A549 (cell line): Measurements from ENCODE around the gene RAB3D. TPM values are rescaled to one million over a fixed set of nuclear protein-coding genes. Genes with fewer than 3 reads are reported as not detected.

ENCODE experiments used
- ATAC-seq, 2 experiments: fragments of 200-7000 bp in 1 of 2; fragments of >200 bp in 1 of 2; cut with Nextera tagmentation in 1 of 2; cut with Tn5 transposase in 1 of 2; 3 replicates each; pipeline versions ENCODE4 v1.8.0 to v1.9.1; 2018 to 2020; ENCODE audit warnings: mild to moderate bottlenecking in 1 of 2, moderate library complexity in 1 of 2
- CTCF ChIA-PET: fragments of 300-600 bp; sonication (Branson Sonifier 250); formaldehyde crosslinking; extraction: SDS; loops from one replicate; lab custom pipeline; 2021; ENCODE audit warnings: antibody characterized with exemption, inconsistent platforms; lab: Yijun Ruan, JAX
- POLR2A ChIA-PET: fragments of 350-600 bp; formaldehyde crosslinking; extraction: SDS; loops from one replicate; lab custom pipeline; 2021; ENCODE audit warnings: antibody characterized with exemption, inconsistent platforms; lab: Yijun Ruan, JAX
- DNase-seq, 2 experiments: peaks; one replicate each; pipeline versions ENCODE4 v3.0.0 to v3.0.0-alpha.2; 2011 to 2016; ENCODE audit warnings: low read depth in 1 of 2, low spot score in 1 of 2
- FAIRE-seq: peaks from 2 replicates; lab custom pipeline; 2011; peaks lifted over from hg19 to GRCh38; lab: Jason Lieb, UNC
- H3K27ac ChIP-seq, 2 experiments: fragments of >200 bp; sonication (Bioruptor Twin); formaldehyde crosslinking; 3 replicates each; pipeline ENCODE4 v1.5.1; 2016 to 2017
- H3K4me1 ChIP-seq: fragments of >200 bp; sonication (Bioruptor Twin); formaldehyde crosslinking; 3 replicates; pipeline ENCODE4 v1.6.1; 2016
- H3K4me2 ChIP-seq: fragments of >200 bp; sonication (Bioruptor Twin); formaldehyde crosslinking; 3 replicates; pipeline ENCODE4 v1.6.1; 2016
- H3K4me3 ChIP-seq: fragments of >200 bp; sonication (Bioruptor Twin); formaldehyde crosslinking; 3 replicates; pipeline ENCODE4 v1.5.1; 2016
- H3K9me3 ChIP-seq: fragments of >200 bp; sonication (Bioruptor Twin); formaldehyde crosslinking; 3 replicates; pipeline ENCODE4 v1.6.1; 2016
- ATOH8 ChIP-seq: fragments of 250-450 bp; sonication (Bioruptor Pico); IDR thresholded peaks from 2 replicates; pipeline ENCODE4 v1.5.0; 2020; ENCODE audit warnings: low read depth, mild to moderate bottlenecking, moderate library complexity
- BCL3 ChIP-seq: fragments of >200 bp; sonication (Bioruptor Twin); formaldehyde crosslinking; IDR thresholded peaks from 3 replicates; pipeline ENCODE4 v1.6.1; 2016
- BHLHE40 ChIP-seq: IDR thresholded peaks from 2 replicates; pipeline ENCODE4 v1.6.1; 2012; ENCODE audit warnings: low read depth, low read length, inconsistent platforms
- CEBPB ChIP-seq, 2 experiments: fragments of >200 bp in 1 of 2; sonication (Bioruptor Twin) in 1 of 2; formaldehyde crosslinking in 1 of 2; IDR thresholded peaks; 2 replicates each; pipeline ENCODE4 v1.6.1; 2012 to 2016
- CHD2 ChIP-seq: fragments of 150-350 bp; IDR thresholded peaks from 2 replicates; pipeline ENCODE4 v1.6.1; 2014; ENCODE audit warnings: low read length; ENCODE audit not compliant: partially characterized antibody
- CHD4 ChIP-seq: fragments of 200-600 bp; sonication (generic); IDR thresholded peaks from 2 replicates; pipeline ENCODE4 v1.6.1; 2016; ENCODE audit warnings: antibody characterized with exemption, mild to moderate bottlenecking, borderline replicate concordance
- CTCF ChIP-seq: fragments of >200 bp; sonication (Bioruptor Twin); formaldehyde crosslinking; IDR thresholded peaks from 3 replicates; pipeline ENCODE4 v1.5.1; 2016
- EHF ChIP-seq: fragments of 250-450 bp; sonication (Bioruptor Pico); IDR thresholded peaks from 2 replicates; pipeline ENCODE4 v1.5.0; 2020; ENCODE audit warnings: mild to moderate bottlenecking
- ELK1 ChIP-seq: fragments of 150-350 bp; IDR thresholded peaks from 2 replicates; pipeline ENCODE4 v1.6.1; 2014; ENCODE audit warnings: low read depth, mild to moderate bottlenecking, low read length
- EP300 ChIP-seq, 2 experiments: fragments of >200 bp; sonication (Bioruptor Twin); formaldehyde crosslinking; IDR thresholded peaks; 2 replicates in 1 of 2; 3 replicates in 1 of 2; pipeline ENCODE4 v1.6.1; 2016 to 2017
- ESRRA ChIP-seq: fragments of 150-350 bp; IDR thresholded peaks from 2 replicates; pipeline ENCODE4 v1.6.1; 2014; ENCODE audit warnings: mild to moderate bottlenecking, low read length, borderline replicate concordance
- FOSL2 ChIP-seq, 2 experiments: fragments of 450-650 bp in 1 of 2; fragments of >200 bp in 1 of 2; sonication (Bioruptor Twin) in 1 of 2; formaldehyde crosslinking; IDR thresholded peaks; 2 replicates each; pipeline versions ENCODE4 v1.5.0 to v1.6.1; 2016 to 2020; ENCODE audit warnings: mild to moderate bottlenecking in 1 of 2, moderate library complexity in 1 of 2
- FOXS1 ChIP-seq: fragments of 250-450 bp; sonication (Bioruptor Pico); IDR thresholded peaks from 2 replicates; pipeline ENCODE4 v1.5.0; 2020; ENCODE audit warnings: mild to moderate bottlenecking, moderate library complexity
- HDAC2 ChIP-seq: fragments of 200-600 bp; sonication (generic); IDR thresholded peaks from 2 replicates; pipeline ENCODE4 v1.6.1; 2016
- HOXB5 ChIP-seq: fragments of 250-450 bp; sonication (Bioruptor Pico); IDR thresholded peaks from 2 replicates; pipeline ENCODE4 v1.5.0; 2020; ENCODE audit warnings: mild to moderate bottlenecking, moderate library complexity
- JUN ChIP-seq, 2 experiments: fragments of >200 bp; sonication (Bioruptor Twin); formaldehyde crosslinking; IDR thresholded peaks; 2 replicates in 1 of 2; 3 replicates in 1 of 2; pipeline ENCODE4 v1.6.1; 2016 to 2017
- KDM1A ChIP-seq: fragments of 200-600 bp; sonication (generic); IDR thresholded peaks from 2 replicates; pipeline ENCODE4 v1.6.1; 2016; ENCODE audit warnings: low read depth, mild to moderate bottlenecking
- PBX3 ChIP-seq: IDR thresholded peaks from 2 replicates; pipeline ENCODE4 v1.6.1; 2012
- PHF8 ChIP-seq: fragments of 200-600 bp; sonication (generic); IDR thresholded peaks from 2 replicates; pipeline ENCODE4 v1.6.1; 2016; ENCODE audit warnings: low read depth, mild to moderate bottlenecking, antibody characterized with exemption, moderate library complexity, borderline replicate concordance
- POLR2A ChIP-seq: IDR thresholded peaks from 2 replicates; pipeline ENCODE4 v1.6.1; 2012; ENCODE audit warnings: mild to moderate bottlenecking, low read length
- RAD21 ChIP-seq, 2 experiments: fragments of >200 bp in 1 of 2; sonication (Bioruptor Twin) in 1 of 2; formaldehyde crosslinking in 1 of 2; IDR thresholded peaks in 1 of 2; conservative IDR thresholded peaks in 1 of 2; 2 replicates in 1 of 2; 3 replicates in 1 of 2; pipeline ENCODE4 v1.6.1; 2012 to 2018; ENCODE audit warnings: inconsistent platforms in 1 of 2
- RCOR1 ChIP-seq: fragments of 150-350 bp; IDR thresholded peaks from 2 replicates; pipeline ENCODE4 v1.6.1; 2014; ENCODE audit warnings: antibody characterized with exemption, low read length, low read depth
- RNF2 ChIP-seq: fragments of 200-600 bp; sonication (generic); IDR thresholded peaks from 2 replicates; pipeline ENCODE4 v1.6.1; 2016; ENCODE audit warnings: low read depth, mild to moderate bottlenecking, antibody characterized with exemption, moderate library complexity, borderline replicate concordance
- SMC3 ChIP-seq: fragments of >200 bp; sonication (Bioruptor Twin); formaldehyde crosslinking; IDR thresholded peaks from 3 replicates; pipeline ENCODE4 v1.6.1; 2018; ENCODE audit warnings: inconsistent platforms
- SREBF2 ChIP-seq: fragments of 450-650 bp; IDR thresholded peaks from 2 replicates; pipeline ENCODE4 v1.6.1; 2014; ENCODE audit warnings: mild to moderate bottlenecking, moderate library complexity
- TFCP2L1 ChIP-seq: fragments of 250-450 bp; sonication (Bioruptor Pico); IDR thresholded peaks from 2 replicates; pipeline ENCODE4 v1.5.0; 2021; ENCODE audit warnings: mild to moderate bottlenecking
- TP53 ChIP-seq: fragments of 250-450 bp; sonication (Bioruptor Pico); IDR thresholded peaks from 2 replicates; pipeline ENCODE4 v1.5.0; 2021; ENCODE audit warnings: mild to moderate bottlenecking, moderate library complexity
- ZC3H11A ChIP-seq: fragments of 450-650 bp; IDR thresholded peaks from 2 replicates; pipeline ENCODE4 v1.6.1; 2014; ENCODE audit warnings: antibody characterized with exemption, mild to moderate bottlenecking
- ZFP36 ChIP-seq: fragments of 450-650 bp; IDR thresholded peaks from 2 replicates; pipeline ENCODE4 v1.6.1; 2014; ENCODE audit warnings: borderline replicate concordance; ENCODE audit not compliant: partially characterized antibody
- ZNF302 ChIP-seq: fragments of 250-450 bp; sonication (Bioruptor Pico); IDR thresholded peaks from 2 replicates; pipeline ENCODE4 v1.9.0; 2021; ENCODE audit warnings: inconsistent platforms, mild to moderate bottlenecking, moderate library complexity
- ZSCAN20 ChIP-seq: fragments of 250-450 bp; sonication (Bioruptor Pico); IDR thresholded peaks from 2 replicates; pipeline ENCODE4 v1.8.0; 2022; ENCODE audit warnings: mild to moderate bottlenecking, moderate library complexity
- WGBS: methylation state at CpG from one replicate; pipeline ENCODE4 v1.1.6; 2017; ENCODE audit errors: missing lambda C conversion rate; 5-methylcytosine and 5-hydroxymethylcytosine counted together
- polyA plus RNA-seq, 4 experiments: library from polyadenylated mRNA; depleted of rRNA in 3 of 4; stranded (reverse); fragments of >200 nt; fragmentation: RNase III in 1 of 4; extraction: RNeasy Plus Mini Kit Qiagen cat#74134 plus additional on column Dnase treatment in 1 of 4; gene quantifications; 2 replicates in 3 of 4; 3 replicates in 1 of 4; pipeline ENCODE4 v1.2.3, GENCODE V29; 2011 to 2017

Gene RAB3D
- polyA plus RNA-seq, 2 of the 4 experiments (the other 2 are of a cell fraction), result 4.8 to 22.3 TPM

- TF ChIP-seq CTCF (no peak), TFCP2L1 (no peak), JUN (IDR thresholded peaks at IDR 0.05) (peak in 1 of 2 experiments; percentile 72; a peak in 1 of 5 replicates), EP300 (IDR thresholded peaks at IDR 0.05) (no peak), BCL3 (0 out of 3 replicates have a peak, but pooled peaks have one; percentile 61), ESRRA (no peak), CHD2 (no peak), ZFP36 (no peak), SREBF2 (no peak), EHF (no peak), SMC3 (0 out of 3 replicates have a peak, but pooled peaks have one; percentile 9), HOXB5 (CRISPR knock-in tag) (no peak), TP53 (CRISPR knock-in tag) (0 out of 2 replicates have a peak, but pooled peaks have one; percentile 6), CEBPB (IDR thresholded peaks at IDR 0.05) (peak in 1 of 2 experiments; percentile 12; a peak in 1 of 4 replicates), ATOH8 (CRISPR knock-in tag) (no peak), RAD21 (conservative IDR thresholded peaks at IDR 0.05 in 1 of 2, IDR thresholded peaks at IDR 0.05 in 1 of 2) (no peak), POLR2A (peak; percentile 60)
Observed at GRCh38 chr19:11374433-11375142, 35.1 kb upstream of the RAB3D start, which contains the start of gene SWSAP1 (continued).

- ChIA-PET POLR2A (interaction anchor here (0.9 to 2.3 kb wide), 12 partner anchors 11 to 210 kb away, joined by 3 to 32 read pairs (median 10); partner anchors contain the start of genes CCDC159, ECSIT, ODAD3 and PRKCSH), CTCF (interaction anchor here (0.7 to 4.9 kb wide), 6 partner anchors 8 to 112 kb away, joined by 3 to 28 read pairs (median 6); partner anchors contain the start of gene TSPAN16)
- no peak for ATAC-seq
- no peak for FAIRE-seq
- peaks cover 40% of the 10 kb centered on the region for H3K4me1 ChIP-seq
- H3K4me2 ChIP-seq, result peak overlapping the region; percentile 93
- peak overlapping the region; percentile 92 to 93; a peak in 5 of 6 replicates for H3K27ac ChIP-seq
- no peak for DNase-seq
- peak overlapping the region; percentile 47 for H3K4me3 ChIP-seq
- 60% methylated on average over 11 of the region's 11 CpGs for WGBS
- H3K9me3 ChIP-seq, result no peaks in the 10 kb centered on the region
- TF ChIP-seq BHLHE40 (no peak), FOSL2 (IDR thresholded peaks at IDR 0.05) (no peak), FOSL2 (CRISPR knock-in tag; IDR thresholded peaks at IDR 0.05) (no peak), TP53 (CRISPR knock-in tag) (0 out of 2 replicates have a peak, but pooled peaks have one; percentile 3), PHF8 (no peak), CEBPB (IDR thresholded peaks at IDR 0.05) (no peak), ELK1 (no peak), ZNF302 (CRISPR knock-in tag) (no peak), ZSCAN20 (no peak), HOXB5 (CRISPR knock-in tag) (no peak), BCL3 (no peak), HDAC2 (peak; percentile 98), KDM1A (peak; percentile 99), RAD21 (conservative IDR thresholded peaks at IDR 0.05 in 1 of 2, IDR thresholded peaks at IDR 0.05 in 1 of 2) (no peak), RCOR1 (no peak), RNF2 (no peak), CHD4 (peak; percentile 89), PBX3 (no peak), ZC3H11A (no peak), FOXS1 (CRISPR knock-in tag) (no peak)
Observed at GRCh38 chr19:11373885-11374432, 34.5 kb upstream of the RAB3D start.
